BJ (cell line): Measurements from ENCODE around the gene RNF212. TPM values are rescaled to one million over a fixed set of nuclear protein-coding genes. Genes with fewer than 3 reads are reported as not detected.

Source experiments
- CTCF ChIA-PET: fragments of 350-600 bp; formaldehyde crosslinking; extraction: SDS; loops from one replicate; lab custom pipeline; 2021; ENCODE audit warnings: antibody characterized with exemption, inconsistent platforms; lab: Yijun Ruan, JAX
- POLR2A ChIA-PET: fragments of 300-600 bp; sonication (Branson Sonifier 250); formaldehyde crosslinking; extraction: SDS; loops from one replicate; lab custom pipeline; 2021; ENCODE audit warnings: antibody characterized with exemption; lab: Charles Lee
- DNase-seq: peaks from one replicate; pipeline ENCODE4 v3.0.0-alpha.2; 2011; ENCODE audit warnings: low read depth
- H3K27me3 ChIP-seq: 2 replicates; pipeline ENCODE4 v1.6.0; 2011; ENCODE audit warnings: low read length; ENCODE audit not compliant: control insufficient read depth, insufficient read depth
- H3K36me3 ChIP-seq: 2 replicates; pipeline ENCODE4 v1.5.1; 2011; ENCODE audit warnings: low read length; ENCODE audit not compliant: control insufficient read depth, insufficient read depth
- H3K4me3 ChIP-seq: 2 replicates; pipeline ENCODE4 v1.5.1; 2011; ENCODE audit warnings: low read depth, mild to moderate bottlenecking, control low read depth, low read length
- CTCF ChIP-seq: IDR thresholded peaks from 2 replicates; pipeline ENCODE4 v1.5.1; 2011; ENCODE audit warnings: low read depth, mild to moderate bottlenecking, control low read depth, inconsistent platforms, low read length, moderate library complexity; ENCODE audit not compliant: insufficient read depth
- polyA plus RNA-seq: library from polyadenylated mRNA; depleted of rRNA; stranded (reverse); fragments of >200 nt; gene quantifications from 2 replicates; pipeline ENCODE4 v1.2.3, GENCODE V29; 2011

Gene RNF212
- polyA plus RNA-seq, 1 experiment: 2.9 TPM

DNA sequence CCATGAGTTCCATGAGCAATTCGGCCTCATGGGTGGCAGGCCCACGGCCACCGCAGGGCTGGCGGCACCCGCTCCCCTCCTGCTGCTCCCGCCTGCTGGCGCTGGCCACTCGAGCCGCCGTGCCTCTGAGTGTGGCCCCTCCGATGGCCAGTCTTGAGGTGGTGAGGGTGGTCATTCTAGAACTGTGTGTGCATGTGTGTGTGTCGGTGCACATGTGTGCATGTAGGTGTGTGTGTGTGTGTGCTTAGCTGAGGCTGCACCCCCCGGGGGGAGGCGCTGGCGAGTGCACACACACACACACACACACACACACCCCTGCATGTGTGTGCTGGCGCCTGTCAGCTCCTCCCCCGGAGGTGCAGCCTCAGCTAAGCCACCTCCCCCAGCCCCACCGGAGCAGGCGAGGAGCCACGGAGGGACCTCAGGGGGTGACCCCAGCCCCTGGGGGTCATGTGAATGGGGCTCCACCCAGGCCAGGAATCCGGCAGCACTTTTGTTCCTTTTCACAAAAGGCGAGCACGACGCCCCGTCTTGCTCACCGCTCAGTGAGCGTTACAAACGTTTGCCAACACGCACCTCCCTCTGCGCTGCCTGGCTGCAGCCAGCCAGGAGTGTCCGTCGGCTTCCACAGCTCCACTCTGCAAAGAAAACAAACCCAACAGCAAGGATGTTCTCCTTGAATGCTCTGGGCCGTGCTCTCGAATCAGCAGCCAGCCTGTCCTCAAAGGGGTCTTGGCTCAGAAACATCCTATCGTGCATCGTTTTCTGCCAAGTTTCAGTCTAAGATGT lies 72.0 kb downstream of the RNF212 start:
- ChIA-PET CTCF (interaction anchor here (0.9 kb wide), 1 partner anchor 12 kb away, joined by 3 read pairs; no protein-coding TSS in a partner anchor), POLR2A (no interaction called here)
- no peaks in the 10 kb centered on the region for H3K36me3 ChIP-seq
- H3K4me3 ChIP-seq: no peak overlapping the region
- H3K27me3 ChIP-seq: no peaks in the 10 kb centered on the region
- no peak for DNase-seq
- TF ChIP-seq CTCF: no peak

DNA sequence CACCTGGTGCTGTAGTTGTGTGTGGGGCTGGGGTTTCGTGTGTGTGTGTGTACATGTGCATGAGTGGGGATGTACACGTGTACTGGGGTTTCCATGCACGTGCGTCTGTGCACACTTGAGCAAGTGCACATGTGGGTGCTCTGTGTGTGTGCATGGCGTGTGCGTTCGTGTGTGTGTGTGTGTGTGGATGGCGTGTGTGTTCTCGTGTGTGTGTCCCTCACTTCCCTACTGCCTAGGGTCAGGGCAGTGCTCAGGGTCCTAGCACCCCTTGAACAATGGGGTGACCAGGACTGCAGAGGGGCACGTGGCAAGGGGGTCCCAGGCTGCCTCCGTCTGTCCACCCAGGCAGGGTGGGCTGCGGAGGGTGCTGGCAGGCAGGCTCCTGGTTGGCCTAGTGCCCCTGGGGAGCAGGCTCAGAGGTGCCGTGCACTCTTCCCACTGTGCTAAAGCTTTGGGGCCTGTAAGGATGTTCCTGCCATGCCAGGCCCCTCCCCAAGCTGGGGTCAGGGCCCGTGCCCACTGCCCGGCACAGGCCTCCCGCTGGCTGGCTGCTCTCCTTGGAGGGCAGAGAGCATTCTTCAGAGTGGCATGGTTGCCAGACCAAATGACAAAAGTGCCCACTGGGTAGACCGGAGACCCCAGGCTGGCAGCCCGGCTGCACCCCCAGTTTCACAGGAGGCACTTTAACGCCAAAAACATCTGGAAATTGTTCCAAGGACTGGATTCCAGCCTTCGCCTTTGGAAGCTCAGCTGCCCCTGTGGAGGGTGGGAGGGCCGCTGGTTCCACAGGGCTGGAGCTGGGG lies 72.8 kb downstream of the RNF212 start:
- Histone ChIP-seq H3K4me3 (no peak overlapping the region), H3K27me3 (no peaks in the 10 kb centered on the region), H3K36me3 (no peaks in the 10 kb centered on the region)
- no peak for TF ChIP-seq CTCF
- CTCF ChIA-PET: no interaction called here
- DNase-seq: no peak
- POLR2A ChIA-PET: no interaction called here

GRCh38 chr4:1039493-1040343 lies 73.6 kb downstream of the RNF212 start:
- H3K36me3 ChIP-seq: no peaks in the 10 kb centered on the region
- ChIA-PET POLR2A (no interaction called here), CTCF (interaction anchor here (0.9 kb wide), 1 partner anchor 52 kb away, joined by 3 read pairs; no protein-coding TSS in a partner anchor)
- H3K4me3 ChIP-seq: no peak overlapping the region
- H3K27me3 ChIP-seq: no peaks in the 10 kb centered on the region
- DNase-seq: no peak
- no peak for TF ChIP-seq CTCF

- ChIA-PET POLR2A (no interaction called here), CTCF (interaction anchor here (0.9 to 1.1 kb wide), 2 partner anchors 29 to 52 kb away, joined by 3 read pairs; no protein-coding TSS in a partner anchor)
- no peaks in the 10 kb centered on the region for H3K36me3 ChIP-seq
- no peak overlapping the region for H3K4me3 ChIP-seq
- no peak for DNase-seq
- TF ChIP-seq CTCF: no peak
- no peaks in the 10 kb centered on the region for H3K27me3 ChIP-seq
These were observed 74.3 kb downstream of the RNF212 start for GRCh38 chr4:1038948-1039492.
